ENCODE measurements around the gene IFT27. TPM values are rescaled to one million over a fixed set of nuclear protein-coding genes. Genes with fewer than 3 reads are reported as not detected.
"Not testable (repeated sequence)": the region's sequence is repeated elsewhere in the genome, so short reads cannot be mapped to it uniquely, and the experiment has no call there.

IFT27 gene
- total RNA-seq, 4 donors from 2014 or later: 19.7 to 27.7 (median 22.8) TPM

GRCh38 chr22:36758792-36759271 lies 17.1 kb downstream of the IFT27 start:
- H3K27ac ChIP-seq: no peak overlapping the region
- no peaks in the 10 kb centered on the region for H3K9me3 ChIP-seq
- H3K4me3 ChIP-seq: no peak overlapping the region
- H3K4me1 ChIP-seq: peaks cover 0 to 22% (median 0%) of the 10 kb centered on the region in 4 donors
- TF ChIP-seq CTCF (IDR thresholded peaks at IDR 0.05) (no peak), POLR2A (IDR thresholded peaks at IDR 0.05) (no peak)
- H3K27me3 ChIP-seq: no peaks in the 10 kb centered on the region
- no peaks in the 10 kb centered on the region for H3K36me3 ChIP-seq
- peak in 1 of 3 donors; percentile 42 for DNase-seq

GRCh38 chr22:36757668-36758211 lies 18.2 kb downstream of the IFT27 start:
- Histone ChIP-seq H3K36me3 (no peaks in the 10 kb centered on the region), H3K4me1 (peaks cover 0 to 12% (median 0%) of the 10 kb centered on the region in 4 donors), H3K9me3 (no peaks in the 10 kb centered on the region), H3K27ac (no peak overlapping the region), H3K4me3 (no peak overlapping the region), H3K27me3 (no peaks in the 10 kb centered on the region)
- TF ChIP-seq POLR2A (IDR thresholded peaks at IDR 0.05) (no peak), CTCF (IDR thresholded peaks at IDR 0.05) (peak; percentile 52 to 85 (median 74))
- DNase-seq: peak; percentile 82 to 92 (median 85)

GRCh38 chr22:36756746-36757655 lies 18.9 kb downstream of the IFT27 start:
- Histone ChIP-seq H3K4me3 (no peak overlapping the region), H3K36me3 (no peaks in the 10 kb centered on the region), H3K27ac (no peak overlapping the region), H3K4me1 (peaks cover 0 to 11% (median 0%) of the 10 kb centered on the region in 4 donors), H3K27me3 (no peaks in the 10 kb centered on the region), H3K9me3 (no peaks in the 10 kb centered on the region)
- peak in 1 of 3 donors; percentile 37 for DNase-seq
- TF ChIP-seq CTCF (IDR thresholded peaks at IDR 0.05) (no peak), POLR2A (IDR thresholded peaks at IDR 0.05) (no peak)

- peak in 1 of 3 donors; percentile 37 for DNase-seq
- TF ChIP-seq CTCF (IDR thresholded peaks at IDR 0.05) (no peak), POLR2A (IDR thresholded peaks at IDR 0.05) (no peak)
- no peaks in the 10 kb centered on the region for H3K27me3 ChIP-seq
Measured at GRCh38 chr22:36756031-36756430, 19.9 kb downstream of the IFT27 start.

GRCh38 chr22:36755316-36755715 lies 20.6 kb downstream of the IFT27 start:
- Histone ChIP-seq H3K9me3 (no peaks in the 10 kb centered on the region), H3K4me3 (no peak overlapping the region), H3K27ac (no peak overlapping the region), H3K36me3 (no peaks in the 10 kb centered on the region), H3K27me3 (no peaks in the 10 kb centered on the region), H3K4me1 (no peaks in the 10 kb centered on the region)
- peak in 1 of 3 donors; percentile 14 for DNase-seq
- TF ChIP-seq POLR2A (IDR thresholded peaks at IDR 0.05): no peak
- no peak for TF ChIP-seq CTCF (IDR thresholded peaks at IDR 0.05)

More at GRCh38 chr22:36756031-36756430, 19.9 kb downstream of the IFT27 start:
- Histone ChIP-seq H3K27ac (no peak overlapping the region), H3K9me3 (no peaks in the 10 kb centered on the region), H3K4me1 (peaks cover 0 to 6% (median 0%) of the 10 kb centered on the region in 4 donors), H3K4me3 (no peak overlapping the region), H3K36me3 (no peaks in the 10 kb centered on the region)

- not testable (repeated sequence) for H3K27ac ChIP-seq, H3K36me3 ChIP-seq, H3K9me3 ChIP-seq, H3K4me1 ChIP-seq, H3K4me3 ChIP-seq, H3K27me3 ChIP-seq
- DNase-seq: peak in 1 of 3 donors; percentile 37
Measured at GRCh38 chr22:36754881-36755280, 21.0 kb downstream of the IFT27 start.
